ENCODE measurements around the gene ADAM29.

- no peak for TF ChIP-seq CTCF (conservative IDR thresholded peaks at IDR 0.05; ENCODE audit: low read depth, low read length)
- no peak for TF ChIP-seq POLR2A (IDR thresholded peaks at IDR 0.05; ENCODE audit: low read depth, low read length)
- TF ChIP-seq MAFK (IDR thresholded peaks at IDR 0.05; ENCODE audit: low read depth, low read length): no peak
- no peak for TF ChIP-seq USF2 (IDR thresholded peaks at IDR 0.05; ENCODE audit: low read depth, low read length)
- no peak for TF ChIP-seq ELK1 (IDR thresholded peaks at IDR 0.05; ENCODE audit: borderline replicate concordance, low read depth, low read length)
- TF ChIP-seq SMC3 (IDR thresholded peaks at IDR 0.05; ENCODE audit: low read depth, low read length): no peak
- TF ChIP-seq BHLHE40 (IDR thresholded peaks at IDR 0.05; ENCODE audit: low read depth, low read length): no peak
- no peak for TF ChIP-seq MAZ (IDR thresholded peaks at IDR 0.05; ENCODE audit: borderline replicate concordance, low read depth, low read length)
- TF ChIP-seq MXI1 (IDR thresholded peaks at IDR 0.05; ENCODE audit: borderline replicate concordance, low read depth, low read length): no peak
These were observed 11.2 kb downstream of the ADAM29 start for GRCh38 chr4:174929346-174929745.
